NCI-H1105 treated with DMSO at 0.1 percent for 48 hours (cell line): Measurements from ENCODE around the gene ASCL3.
"Not testable (repeated sequence)": the region's sequence is repeated elsewhere in the genome, so short reads cannot be mapped to it uniquely, and the experiment has no call there.

ENCODE experiments used
- DNase-seq: peaks from one replicate; lab custom pipeline; 2025; lab: John Stamatoyannopoulos, UW

The ASCL3 gene

DNA sequence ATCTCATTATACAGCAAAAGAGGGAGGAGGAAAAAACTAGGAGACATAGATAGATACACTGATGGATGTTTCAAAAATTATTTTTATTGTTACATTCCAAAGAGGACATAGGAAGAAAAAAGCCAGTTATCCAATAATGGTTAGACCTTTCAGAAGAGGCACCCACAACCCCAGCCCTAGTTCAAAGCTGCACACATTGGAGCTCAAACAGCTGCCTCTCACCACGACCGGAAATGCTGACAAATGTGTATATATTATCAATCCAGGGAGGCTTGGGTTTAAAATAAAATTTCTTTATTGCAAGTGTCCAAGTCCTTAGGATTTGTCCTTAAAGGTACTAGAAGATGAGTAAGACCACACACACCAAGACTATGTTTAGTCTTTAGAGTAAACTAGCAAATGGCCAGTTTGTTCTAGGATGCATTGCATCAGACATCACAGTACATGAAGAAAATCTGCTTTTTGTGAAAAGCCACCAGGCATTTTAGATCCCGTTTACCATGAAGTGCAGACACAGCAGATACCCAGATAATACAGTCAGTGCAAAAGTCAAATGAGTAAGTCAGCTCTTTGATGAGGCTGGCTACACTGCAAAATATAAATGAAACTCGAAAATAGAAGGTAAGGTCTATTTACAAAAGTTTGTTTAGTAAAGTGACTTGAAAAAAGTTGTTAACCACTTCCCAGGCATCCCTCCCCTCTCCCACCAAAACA, 4.6 kb upstream of the ASCL3 start:
- no peak for DNase-seq

GRCh38 chr11:8941341-8942103, 1.3 kb downstream of the ASCL3 start:
- DNase-seq, result no peak

GRCh38 chr11:8937659-8938058, 5.2 kb downstream of the ASCL3 start:
- DNase-seq, result no peak

DNA sequence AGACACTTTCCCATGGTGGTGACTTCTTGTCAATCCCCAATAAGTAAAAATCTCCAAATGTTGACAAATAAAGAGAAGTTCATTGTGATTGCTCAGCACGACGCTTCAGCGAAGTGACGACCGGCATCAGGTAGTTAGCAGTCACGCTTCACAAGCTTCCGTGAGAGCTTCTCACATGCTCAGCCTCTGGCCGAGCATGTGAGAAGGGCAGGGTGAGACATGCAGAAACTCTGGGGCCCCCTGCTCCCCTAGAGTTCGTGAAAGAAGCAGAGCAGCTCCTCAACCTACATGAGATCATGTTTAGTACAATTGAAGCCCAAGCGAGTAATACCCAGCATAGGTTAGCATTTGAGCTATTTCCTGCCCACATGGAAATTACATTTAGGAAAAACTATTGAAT, 5.7 kb downstream of the ASCL3 start:
- DNase-seq, result no peak

- not testable (repeated sequence) for DNase-seq
Observed at GRCh38 chr11:8935789-8936188, 7.0 kb downstream of the ASCL3 start.

GRCh38 chr11:8934742-8935488, 7.9 kb downstream of the ASCL3 start:
- DNase-seq, result no peak

GRCh38 chr11:8933931-8934330, 8.9 kb downstream of the ASCL3 start:
- DNase-seq, result no peak

- no peak for DNase-seq
Observed at GRCh38 chr11:8932564-8933180, 10.1 kb downstream of the ASCL3 start, which contains the start of gene C11orf16. Gene C11orf16 (minus strand): TSS chr11:8932947. CDS start chr11:8932308, 639 bp downstream.

DNA sequence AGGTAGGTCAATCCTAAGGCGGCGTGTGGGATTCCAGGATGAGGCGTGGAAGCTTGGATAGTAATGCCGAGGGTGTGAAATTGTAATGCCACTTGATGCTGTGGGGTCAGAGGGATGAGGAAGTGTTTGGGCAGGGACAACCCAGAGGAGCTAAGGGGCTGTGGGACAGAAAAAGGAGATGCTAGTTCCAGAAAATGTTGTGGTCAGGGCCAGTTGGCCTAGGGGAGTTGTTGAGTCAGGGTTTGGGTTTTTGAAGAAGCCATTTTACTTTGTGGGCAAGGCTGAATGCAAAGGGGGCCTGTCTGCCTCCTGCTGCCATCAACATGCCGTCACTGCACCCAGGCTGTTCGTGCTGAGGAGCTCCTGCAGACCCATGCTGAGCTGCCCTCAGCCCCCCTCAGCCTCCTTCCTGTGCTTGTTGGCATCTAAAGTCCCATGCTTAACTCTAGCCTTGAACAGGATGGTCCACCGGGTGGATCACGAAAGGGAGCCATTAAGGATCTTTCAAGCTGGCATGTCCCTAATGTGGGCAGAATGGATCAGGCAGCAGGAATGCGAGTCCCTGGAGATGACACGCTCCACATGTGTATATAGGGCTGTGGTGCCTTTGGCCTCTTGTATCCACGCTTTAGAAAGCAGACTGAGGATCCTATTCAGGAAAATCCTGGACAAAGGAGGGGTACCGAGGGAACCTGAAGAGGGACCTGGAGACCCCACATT, 12.2 kb downstream of the ASCL3 start:
- DNase-seq, result no peak

DNA sequence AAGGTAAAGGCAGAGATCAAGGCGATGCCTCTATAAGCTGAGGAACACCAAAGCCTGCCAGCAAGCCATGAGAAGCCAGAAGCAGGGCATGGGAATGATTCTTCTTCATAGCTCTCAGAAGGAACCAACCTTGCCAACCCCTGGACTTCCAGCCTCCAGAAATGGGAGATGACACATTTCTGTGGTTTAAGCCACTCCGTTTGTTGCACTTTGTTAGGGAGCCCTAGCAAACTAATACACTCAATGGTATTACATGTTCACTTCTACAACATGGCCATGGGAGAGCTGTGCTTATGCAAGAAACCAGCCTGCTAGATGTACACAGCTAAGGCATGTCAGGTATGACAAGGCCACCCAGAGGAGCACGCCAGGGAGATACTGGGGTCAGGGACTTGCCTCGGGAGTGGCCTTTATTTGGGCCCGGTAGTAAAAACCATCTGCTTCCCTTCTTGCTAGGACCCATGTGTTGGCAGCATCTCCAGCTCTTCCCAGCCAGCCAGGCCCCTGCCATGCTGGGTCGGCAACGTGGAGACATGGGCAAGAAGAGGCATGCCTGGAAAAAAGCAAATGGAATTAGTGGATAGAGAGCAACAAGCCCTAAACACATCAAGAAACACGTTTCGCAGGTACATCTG, 13.7 kb downstream of the ASCL3 start:
- no peak for DNase-seq

DNA sequence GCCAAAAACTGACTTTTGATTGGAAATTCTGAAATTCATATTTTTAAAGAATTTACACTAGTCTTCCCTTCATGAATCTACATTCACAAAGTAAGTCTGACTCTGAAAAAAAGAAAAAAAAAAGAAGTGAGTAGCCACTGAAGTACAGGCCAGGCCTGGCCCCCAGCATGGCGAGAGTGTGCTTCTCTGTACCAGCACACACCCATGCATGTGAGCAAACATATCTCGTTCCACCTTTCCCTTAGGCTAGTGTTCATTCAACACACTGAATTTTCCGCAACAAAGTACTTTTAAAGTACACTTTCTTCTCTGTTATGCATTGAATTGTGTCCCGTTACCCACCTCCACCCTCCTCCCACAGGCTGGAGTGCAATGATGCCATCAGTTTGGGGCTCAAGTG, 14.6 kb downstream of the ASCL3 start:
- DNase-seq, result no peak

DNA sequence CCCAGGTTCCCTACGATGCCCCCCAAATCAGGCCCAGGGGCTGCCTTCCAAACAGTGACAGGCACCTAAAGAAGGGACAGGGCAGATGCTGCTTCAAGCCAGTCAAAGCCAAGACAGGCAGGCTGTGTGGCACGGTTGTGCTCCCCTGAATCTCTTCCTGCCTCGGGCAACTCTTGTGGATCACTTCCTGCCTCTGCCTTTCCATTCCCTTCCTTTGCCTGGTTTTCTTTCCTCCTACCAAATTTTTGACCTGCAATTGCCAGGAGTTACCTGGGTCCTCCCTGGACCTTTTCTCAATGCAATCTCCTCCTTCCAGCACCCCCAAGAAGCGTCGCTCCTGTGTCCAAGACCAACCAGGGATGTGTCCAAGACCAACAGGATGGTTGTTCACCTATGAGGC, 15.6 kb downstream of the ASCL3 start:
- no peak for DNase-seq

DNA sequence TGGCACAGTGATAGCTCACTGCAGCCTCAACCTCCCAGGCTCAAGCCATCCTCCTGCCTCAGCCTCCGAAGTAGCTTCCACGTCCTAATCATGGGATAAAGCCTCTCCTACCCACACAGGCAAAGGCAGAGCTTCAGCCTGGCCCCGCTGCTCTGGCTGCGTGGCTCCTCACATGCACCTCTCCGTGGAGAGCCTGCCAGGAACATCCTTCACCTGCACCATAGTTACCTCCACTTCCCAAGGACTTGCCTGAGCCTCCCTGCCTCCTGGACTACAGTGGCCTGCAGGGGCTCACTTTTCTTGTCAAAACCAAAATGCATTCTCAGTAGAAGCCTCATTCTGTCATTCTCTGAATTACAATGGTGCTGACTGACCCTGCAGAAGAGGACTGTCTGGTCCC, 16.6 kb downstream of the ASCL3 start:
- DNase-seq, result no peak

GRCh38 chr11:8925711-8926110, 17.1 kb downstream of the ASCL3 start:
- DNase-seq, result no peak

- no peak for DNase-seq
Observed at GRCh38 chr11:8922691-8923090, 20.1 kb downstream of the ASCL3 start.

DNA sequence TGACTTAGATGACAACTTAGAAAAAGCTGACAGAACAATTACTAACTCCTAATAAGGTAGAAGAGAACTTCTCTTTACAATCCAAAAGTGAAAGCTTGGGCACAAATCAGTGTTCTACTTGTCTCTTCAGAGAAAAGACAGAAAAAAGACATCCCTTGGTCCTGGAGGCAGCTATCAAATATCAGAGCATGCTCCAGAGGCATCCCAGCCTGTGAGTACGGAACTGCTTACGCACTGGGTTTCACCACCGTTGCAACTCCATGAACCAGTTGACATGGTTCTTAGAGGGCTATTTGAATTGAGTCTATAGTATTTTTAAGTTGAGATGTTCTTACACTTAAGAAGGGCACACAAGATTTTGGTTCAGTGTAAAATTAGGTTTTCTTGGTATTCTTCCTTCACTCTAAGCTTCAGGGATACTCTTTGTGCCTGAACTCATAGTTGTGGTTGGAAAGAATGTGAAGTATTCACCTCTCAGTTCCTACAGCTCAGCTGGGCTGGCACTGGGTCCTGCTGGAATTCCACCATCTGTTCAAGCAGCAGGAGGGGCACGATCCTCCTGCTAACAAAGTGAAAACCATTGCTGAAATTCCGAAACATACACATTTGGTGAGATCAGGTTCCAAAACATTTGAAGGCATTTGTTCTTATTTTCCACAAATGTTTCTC, 25.5 kb downstream of the ASCL3 start:
- DNase-seq, result no peak

DNA sequence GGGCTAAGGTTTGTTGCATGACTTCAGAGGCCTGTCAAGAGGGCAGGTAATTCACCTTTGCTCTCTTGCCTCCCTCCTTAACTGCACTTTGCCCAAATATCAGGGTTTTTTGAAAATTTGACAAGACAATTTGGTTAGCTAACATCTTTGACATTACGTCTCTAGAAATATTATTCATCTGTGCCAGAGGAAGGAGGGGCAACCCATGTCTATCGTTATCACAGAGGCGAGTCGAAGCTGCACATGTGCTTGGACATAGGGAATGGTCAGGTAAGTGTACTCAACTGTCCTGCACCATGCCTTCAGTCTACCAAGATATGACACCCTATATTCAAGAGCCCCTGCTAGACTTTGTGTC, 28.2 kb downstream of the ASCL3 start:
- DNase-seq, result no peak

DNA sequence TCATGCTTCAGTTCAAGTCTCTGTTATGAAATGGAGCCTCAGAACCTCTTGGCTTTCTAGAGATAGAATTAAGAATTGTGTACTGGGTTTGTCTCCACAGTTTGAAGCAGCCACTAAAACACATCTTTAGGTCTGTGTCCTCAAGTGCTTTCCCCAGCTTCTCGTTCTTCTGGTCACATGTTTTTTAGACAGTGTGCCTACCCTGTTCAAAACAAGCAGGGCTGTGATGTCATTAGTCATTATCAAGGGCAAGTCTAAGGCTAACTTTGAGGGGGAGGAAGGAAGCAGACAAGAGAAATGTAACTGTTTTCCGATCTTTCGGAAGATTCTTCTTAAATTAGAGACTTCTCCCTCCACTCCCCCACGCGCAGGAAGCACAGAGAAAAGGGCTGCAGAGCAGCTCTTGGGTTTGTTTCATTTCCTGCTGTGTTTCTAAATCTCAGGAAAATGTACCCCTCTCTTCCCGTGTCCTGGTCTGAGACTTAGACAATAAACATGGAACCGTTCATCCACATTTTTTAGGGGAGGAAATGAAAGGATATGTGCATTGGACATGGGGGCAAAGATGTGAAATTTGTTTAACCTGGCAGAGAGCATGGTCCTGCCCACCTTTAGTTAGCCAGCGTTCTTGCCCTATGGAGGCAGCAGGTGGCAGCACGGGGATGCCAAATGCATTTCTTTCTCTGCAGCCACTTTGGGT, 28.7 kb downstream of the ASCL3 start:
- DNase-seq, result peak; percentile 60

DNA sequence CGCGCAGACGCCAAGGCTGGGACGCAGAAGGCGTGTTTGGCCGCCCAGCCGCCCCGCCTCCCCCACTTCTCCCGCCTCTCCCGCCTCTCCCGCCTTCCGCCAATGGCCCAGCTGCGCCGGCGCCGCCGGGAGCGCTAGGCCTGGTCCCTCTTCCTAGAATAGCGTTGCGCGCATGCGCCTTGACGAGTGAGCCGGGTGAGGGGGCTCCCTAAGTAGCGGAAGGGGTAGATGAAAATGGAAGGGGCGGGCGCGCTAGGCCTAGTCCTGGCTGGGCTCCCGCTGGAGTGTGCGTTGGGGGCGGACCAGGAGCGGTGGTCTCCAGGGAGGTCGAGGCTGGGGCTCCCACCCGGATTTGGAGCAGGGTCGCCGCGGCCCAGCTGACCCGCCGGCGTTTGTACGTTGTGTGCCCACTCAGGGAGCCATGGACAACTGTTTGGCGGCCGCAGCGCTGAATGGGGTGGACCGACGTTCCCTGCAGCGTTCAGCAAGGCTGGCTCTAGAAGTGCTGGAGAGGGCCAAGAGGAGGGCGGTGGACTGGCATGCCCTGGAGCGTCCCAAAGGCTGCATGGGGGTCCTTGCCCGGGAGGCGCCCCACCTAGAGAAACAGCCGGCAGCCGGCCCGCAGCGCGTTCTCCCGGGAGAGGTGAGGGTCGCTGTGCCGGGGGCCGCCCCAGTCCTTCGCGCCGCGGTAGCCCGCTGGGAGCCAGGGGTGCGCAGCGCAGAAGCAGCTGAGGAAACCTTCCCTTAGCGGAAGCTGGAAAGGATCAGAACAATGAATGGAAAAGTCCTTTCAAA, 31.6 kb downstream of the ASCL3 start, which contains the start of gene AKIP1:
Gene AKIP1 (plus strand): TSS at position 161 of the 795 bp plus-strand sequence. CDS start 261 bp downstream, at position 422.
- DNase-seq, result peak; percentile 99
